Parathyroid adenoma (tissue), 2 donors: ENCODE data around the gene CDK3.
"Not testable (repeated sequence)": the region's sequence is repeated elsewhere in the genome, so short reads cannot be mapped to it uniquely, and the experiment has no call there.

Experiments
- H2AFZ ChIP-seq: fragments of 300-600 bp; sonication (generic); one replicate; pipeline ENCODE4 v1.7.0; 2017; ENCODE audit warnings: antibody characterized with exemption, mild to moderate bottlenecking
- H3K27ac ChIP-seq: fragments of 300-600 bp; sonication (generic); one replicate; pipeline ENCODE4 v1.7.0; 2017
- H3K27me3 ChIP-seq: fragments of 300-600 bp; sonication (generic); one replicate; pipeline ENCODE4 v1.7.0; 2017; ENCODE audit warnings: low read length; ENCODE audit not compliant: control insufficient read depth, insufficient read depth
- H3K36me3 ChIP-seq: fragments of 300-600 bp; sonication (generic); one replicate; pipeline ENCODE4 v1.7.0; 2017; ENCODE audit warnings: low read length; ENCODE audit not compliant: control insufficient read depth, insufficient read depth
- H3K4me1 ChIP-seq: fragments of 300-600 bp; sonication (generic); one replicate; pipeline ENCODE4 v1.7.0; 2017; ENCODE audit warnings: control low read depth
- H3K4me2 ChIP-seq: fragments of 300-600 bp; sonication (generic); one replicate; pipeline ENCODE4 v1.7.0; 2017; ENCODE audit warnings: low read length
- H3K4me3 ChIP-seq: fragments of 300-600 bp; sonication (generic); one replicate; pipeline ENCODE4 v1.7.0; 2017; ENCODE audit warnings: low read depth, low read length
- H3K79me2 ChIP-seq: fragments of 300-600 bp; sonication (generic); one replicate; pipeline ENCODE4 v1.7.0; 2017; ENCODE audit warnings: control low read depth
- H3K9ac ChIP-seq: fragments of 300-600 bp; sonication (generic); one replicate; pipeline ENCODE4 v1.7.0; 2017; ENCODE audit warnings: mild to moderate bottlenecking
- H3K9me3 ChIP-seq: fragments of 300-600 bp; sonication (generic); one replicate; pipeline ENCODE4 v1.7.0; 2017; ENCODE audit warnings: low read length; ENCODE audit not compliant: control insufficient read depth
- TF ChIP-seq, protein P1 (sequence below): fragments of 300-600 bp; sonication (generic); IDR thresholded peaks from one replicate; pipeline ENCODE4 v1.7.0; 2017; ENCODE audit warnings: antibody characterized with exemption, mild to moderate bottlenecking
- donor health status: primary hyperparathyroidism.

Gene CDK3

DNA sequence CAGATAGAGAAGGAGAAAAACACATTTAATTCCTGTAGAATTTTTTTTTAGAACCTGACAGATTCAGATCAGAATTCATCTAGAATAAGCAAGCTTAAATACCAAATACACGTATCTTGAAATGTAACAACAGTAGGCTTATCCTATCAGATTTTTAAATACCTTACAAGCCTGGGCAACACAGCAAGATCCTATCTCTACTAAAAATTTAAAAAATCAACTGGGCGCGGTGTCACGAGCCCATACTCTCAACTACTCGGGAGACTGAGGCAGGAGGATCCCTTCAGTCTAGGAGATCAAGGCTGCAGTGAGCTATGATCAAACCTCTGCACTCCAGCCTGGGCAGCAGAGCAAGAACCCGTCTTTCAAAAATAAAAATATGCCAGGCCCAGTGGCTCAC lies 35.2 kb upstream of the CDK3 start:
- no peak overlapping the region for H3K4me2 ChIP-seq
- no peaks in the 10 kb centered on the region for H3K36me3 ChIP-seq
- no peaks in the 10 kb centered on the region for H3K27me3 ChIP-seq
- TF ChIP-seq, protein P1, sequence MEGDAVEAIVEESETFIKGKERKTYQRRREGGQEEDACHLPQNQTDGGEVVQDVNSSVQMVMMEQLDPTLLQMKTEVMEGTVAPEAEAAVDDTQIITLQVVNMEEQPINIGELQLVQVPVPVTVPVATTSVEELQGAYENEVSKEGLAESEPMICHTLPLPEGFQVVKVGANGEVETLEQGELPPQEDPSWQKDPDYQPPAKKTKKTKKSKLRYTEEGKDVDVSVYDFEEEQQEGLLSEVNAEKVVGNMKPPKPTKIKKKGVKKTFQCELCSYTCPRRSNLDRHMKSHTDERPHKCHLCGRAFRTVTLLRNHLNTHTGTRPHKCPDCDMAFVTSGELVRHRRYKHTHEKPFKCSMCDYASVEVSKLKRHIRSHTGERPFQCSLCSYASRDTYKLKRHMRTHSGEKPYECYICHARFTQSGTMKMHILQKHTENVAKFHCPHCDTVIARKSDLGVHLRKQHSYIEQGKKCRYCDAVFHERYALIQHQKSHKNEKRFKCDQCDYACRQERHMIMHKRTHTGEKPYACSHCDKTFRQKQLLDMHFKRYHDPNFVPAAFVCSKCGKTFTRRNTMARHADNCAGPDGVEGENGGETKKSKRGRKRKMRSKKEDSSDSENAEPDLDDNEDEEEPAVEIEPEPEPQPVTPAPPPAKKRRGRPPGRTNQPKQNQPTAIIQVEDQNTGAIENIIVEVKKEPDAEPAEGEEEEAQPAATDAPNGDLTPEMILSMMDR, result no peak
- no peak overlapping the region for H3K4me3 ChIP-seq
- no peak overlapping the region for H2AFZ ChIP-seq
- H3K79me2 ChIP-seq, result peaks cover 40% of the 10 kb centered on the region
- H3K4me1 ChIP-seq, result no peaks in the 10 kb centered on the region
- H3K9ac ChIP-seq, result no peak overlapping the region
- H3K9me3 ChIP-seq, result no peaks in the 10 kb centered on the region
- no peak overlapping the region for H3K27ac ChIP-seq

DNA sequence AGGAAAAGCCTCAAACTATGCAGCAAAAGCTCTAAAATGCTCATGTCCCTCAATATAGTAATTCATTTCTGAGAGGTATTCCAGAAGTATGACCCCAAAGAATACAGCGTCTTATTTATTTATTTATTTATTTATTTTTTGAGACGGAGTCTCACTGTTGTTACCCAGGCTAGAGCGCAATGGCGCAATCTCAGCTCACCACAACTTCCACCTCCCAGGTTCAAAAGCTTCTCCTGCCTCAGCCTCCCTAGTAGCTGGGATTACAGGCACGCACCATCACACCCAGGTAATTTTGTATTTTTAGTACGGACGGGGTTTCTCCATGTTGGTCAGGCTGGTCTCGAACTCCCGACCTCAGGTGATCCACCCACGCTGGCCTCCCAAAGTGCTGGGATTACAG lies 31.6 kb upstream of the CDK3 start:
- H3K27me3 ChIP-seq, H3K4me1 ChIP-seq, H3K9ac ChIP-seq, H3K4me3 ChIP-seq, H3K36me3 ChIP-seq, H2AFZ ChIP-seq, H3K4me2 ChIP-seq, H3K9me3 ChIP-seq, H3K27ac ChIP-seq: not testable (repeated sequence)
- peaks cover 20% of the 10 kb centered on the region for H3K79me2 ChIP-seq

DNA sequence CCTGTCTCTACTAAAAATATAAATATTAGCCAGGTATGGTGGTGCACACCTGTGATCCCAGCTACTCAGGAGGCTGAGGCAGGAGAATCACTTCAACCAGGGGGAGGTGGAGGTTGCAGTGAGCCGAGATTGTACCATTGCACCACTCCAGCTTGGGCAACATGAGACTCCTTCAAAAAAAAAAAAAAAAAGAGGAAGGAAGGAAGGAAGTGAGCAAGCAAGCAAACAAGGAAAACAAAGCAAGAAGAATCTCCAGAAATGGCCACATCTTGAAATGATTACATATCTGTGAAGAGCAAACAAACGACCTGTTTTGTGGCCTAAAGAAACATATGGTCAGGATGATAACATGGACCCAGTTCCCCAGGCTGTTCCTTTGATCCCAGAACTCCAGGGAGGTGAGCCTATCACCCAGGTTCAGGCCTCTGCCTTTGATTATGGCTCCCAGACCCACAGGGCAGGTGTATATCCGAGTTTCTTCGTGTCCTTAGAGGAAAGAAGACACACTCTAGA lies 30.6 kb upstream of the CDK3 start:
- H3K27ac ChIP-seq, result no peak overlapping the region
- TF ChIP-seq, protein P1, result no peak
- H3K79me2 ChIP-seq, result peaks cover 17% of the 10 kb centered on the region
- H2AFZ ChIP-seq, result no peak overlapping the region
- no peaks in the 10 kb centered on the region for H3K36me3 ChIP-seq
- no peaks in the 10 kb centered on the region for H3K4me1 ChIP-seq
- no peak overlapping the region for H3K9ac ChIP-seq
- H3K9me3 ChIP-seq, result no peaks in the 10 kb centered on the region
- no peaks in the 10 kb centered on the region for H3K27me3 ChIP-seq
- H3K4me3 ChIP-seq, result no peak overlapping the region
- H3K4me2 ChIP-seq, result no peak overlapping the region

DNA sequence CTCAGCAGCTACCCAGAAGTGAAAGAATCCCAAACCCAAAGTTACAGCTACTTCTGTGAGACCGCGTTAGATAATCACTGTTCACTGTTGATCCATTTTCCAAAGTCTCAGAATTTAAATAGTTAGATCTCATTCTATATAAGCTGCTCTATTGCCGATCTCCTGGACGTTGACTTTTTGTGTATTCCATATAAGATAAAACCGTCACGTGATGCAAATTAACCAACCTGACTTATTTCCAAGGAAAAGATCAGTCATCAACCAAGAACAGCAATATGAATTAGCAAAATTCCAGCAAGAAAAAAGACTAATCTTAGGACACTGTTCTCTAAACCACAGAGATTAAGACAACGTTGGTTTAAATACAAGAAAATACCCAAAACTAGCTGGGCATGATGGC lies 30.0 kb upstream of the CDK3 start:
- no peaks in the 10 kb centered on the region for H3K4me1 ChIP-seq
- TF ChIP-seq, protein P1, result no peak
- no peaks in the 10 kb centered on the region for H3K9me3 ChIP-seq
- no peaks in the 10 kb centered on the region for H3K27me3 ChIP-seq
- peaks cover 19% of the 10 kb centered on the region for H3K79me2 ChIP-seq
- H3K4me2 ChIP-seq, result no peak overlapping the region
- no peak overlapping the region for H3K9ac ChIP-seq
- no peak overlapping the region for H3K27ac ChIP-seq
- H3K36me3 ChIP-seq, result no peaks in the 10 kb centered on the region
- H3K4me3 ChIP-seq, result no peak overlapping the region
- no peak overlapping the region for H2AFZ ChIP-seq

DNA sequence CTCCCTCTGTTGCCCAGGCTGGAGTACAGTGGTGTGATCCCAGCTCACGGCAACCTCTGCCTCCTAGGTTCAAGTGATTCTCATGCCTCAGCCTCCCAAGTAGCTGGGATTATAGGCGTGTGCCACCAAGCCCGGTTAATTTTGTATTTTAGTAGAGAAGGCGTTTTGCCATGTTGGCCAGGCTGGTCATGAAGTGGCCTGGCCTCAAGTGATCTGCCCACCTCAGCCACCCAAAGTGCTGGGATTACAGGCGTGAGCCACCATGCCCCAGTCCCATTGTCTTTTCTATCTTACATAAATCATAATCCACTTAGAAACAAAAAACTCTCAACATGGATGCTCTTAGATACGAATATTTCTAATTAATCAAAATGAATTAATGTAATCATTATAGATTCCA lies 25.5 kb upstream of the CDK3 start:
- H3K9ac ChIP-seq, H3K27me3 ChIP-seq, H3K9me3 ChIP-seq, H3K4me1 ChIP-seq, H3K27ac ChIP-seq, H2AFZ ChIP-seq, H3K36me3 ChIP-seq, H3K4me2 ChIP-seq, H3K4me3 ChIP-seq: not testable (repeated sequence)
- H3K79me2 ChIP-seq, result peaks cover 13% of the 10 kb centered on the region

DNA sequence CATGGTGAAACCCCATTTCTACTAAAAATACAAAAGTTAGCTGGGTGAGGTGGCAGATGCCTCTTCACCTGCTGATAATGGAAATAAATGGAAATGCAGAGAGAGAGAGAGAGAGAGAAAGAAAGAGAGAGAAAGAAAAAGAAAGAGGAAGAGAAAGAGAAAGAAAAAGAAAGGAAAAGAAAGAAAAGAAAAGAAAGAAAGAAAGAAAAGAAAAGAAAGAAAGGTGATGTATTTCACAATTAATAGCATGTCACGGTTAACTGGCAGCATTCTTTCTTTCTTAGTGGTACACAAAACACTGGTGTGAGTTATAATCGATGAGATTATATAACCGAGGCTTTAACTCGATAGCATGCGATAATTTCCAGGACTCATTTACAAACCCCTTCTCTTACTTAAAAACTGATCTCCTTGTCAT lies 24.9 kb upstream of the CDK3 start:
- Histone ChIP-seq H2AFZ (no peak overlapping the region), H3K9ac (no peak overlapping the region), H3K4me1 (peaks cover 6% of the 10 kb centered on the region), H3K27me3 (no peaks in the 10 kb centered on the region), H3K4me2 (peak overlapping the region; percentile 49), H3K36me3 (no peaks in the 10 kb centered on the region), H3K4me3 (peak overlapping the region; percentile 14), H3K27ac (no peak overlapping the region), H3K79me2 (peaks cover 13% of the 10 kb centered on the region), H3K9me3 (no peaks in the 10 kb centered on the region)
- TF ChIP-seq, protein P1, result no peak
